Stimulated activated CD4-positive, alpha-beta T cell treated with anti-CD3 and anti-CD28 coated beads, Interleukin-4, amount 100 ng/mL, for 4 hours (primary cell): ENCODE results near the gene P3H4.
A peak's percentile ranks its signal among the peaks of the same experiment; 100 is the strongest.
"Not testable (repeated sequence)": the region's sequence is repeated elsewhere in the genome, so short reads cannot be mapped to it uniquely, and the experiment has no call there.

Experiments
- DNase-seq, 2 experiments: peaks; one replicate each; pipeline ENCODE4 v3.0.0-alpha.2; 2020

Gene P3H4

DNA sequence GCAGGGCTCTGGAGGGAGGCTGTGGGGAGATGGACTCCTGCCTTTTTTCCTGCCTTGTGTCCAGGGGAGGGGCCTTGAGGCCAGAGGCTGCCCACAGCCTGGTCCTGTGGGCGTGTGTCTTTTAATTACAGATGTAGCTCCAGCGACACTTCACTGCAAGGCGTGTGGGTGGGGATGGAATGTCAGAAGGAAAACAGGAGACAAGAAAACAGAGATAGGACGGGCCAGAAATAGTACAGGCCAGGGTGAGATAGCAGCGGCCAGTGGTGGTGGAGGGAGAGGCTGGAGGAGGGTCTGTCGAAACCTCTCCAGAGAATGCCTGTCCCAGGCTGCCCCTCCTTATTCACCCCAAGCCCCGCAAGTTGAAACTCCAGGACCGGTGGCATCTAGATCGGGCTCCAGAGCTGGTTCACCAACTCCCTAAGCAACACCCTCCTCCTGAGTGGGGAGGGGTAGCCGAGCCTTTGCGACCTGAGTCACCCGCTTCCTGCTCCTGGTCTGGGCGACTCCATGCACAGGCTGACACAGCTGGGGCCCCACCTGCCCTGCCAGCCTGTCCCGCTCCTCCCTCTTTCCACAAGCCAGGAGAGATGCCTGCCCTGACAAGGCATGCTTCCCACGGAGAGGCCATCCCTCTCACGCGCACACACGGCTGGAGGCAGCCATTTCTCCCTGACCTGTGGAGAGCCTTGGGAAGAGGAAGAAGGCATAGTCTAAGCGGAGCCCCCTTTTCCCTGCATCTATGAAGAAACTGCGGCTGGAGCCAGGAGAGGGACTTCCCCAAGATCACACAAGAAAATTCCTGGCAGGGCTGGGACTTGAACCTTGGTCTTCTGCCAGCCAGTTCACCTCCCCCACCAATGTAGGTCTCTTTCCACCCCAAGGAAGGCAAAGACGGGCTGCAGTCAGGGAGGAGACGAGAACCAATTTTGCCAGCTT lies 18.6 kb downstream of the P3H4 start:
- DNase-seq: no peak

- no peak for DNase-seq
Measured at GRCh38 chr17:41787021-41787418, 24.7 kb downstream of the P3H4 start.

- peak; percentile 81 to 86 for DNase-seq
Measured at GRCh38 chr17:41786227-41787020, 25.3 kb downstream of the P3H4 start, which contains the start of gene JUP. TSS of gene JUP (minus strand) at chr17:41786711. CDS start at chr17:41771854, 14,857 bp downstream.

DNA sequence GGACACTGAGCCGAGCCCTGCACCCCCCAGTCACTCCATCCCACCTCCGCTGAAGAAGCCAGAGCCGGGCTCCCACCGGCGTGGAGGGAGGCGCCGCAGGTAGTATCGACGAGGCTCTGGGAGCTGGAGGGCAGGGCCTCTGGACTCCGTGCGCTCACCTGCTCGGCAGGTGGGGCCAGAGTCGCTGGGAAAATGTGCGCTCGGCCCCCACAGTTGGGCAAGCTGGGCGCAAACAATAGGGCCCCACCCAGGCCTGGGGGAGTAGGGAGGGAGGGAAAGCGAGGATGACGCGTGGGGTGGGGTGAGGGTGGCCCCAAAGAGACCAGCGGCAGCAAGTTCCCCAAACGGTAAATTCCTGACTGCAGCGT lies 25.9 kb downstream of the P3H4 start:
- no peak for DNase-seq

DNA sequence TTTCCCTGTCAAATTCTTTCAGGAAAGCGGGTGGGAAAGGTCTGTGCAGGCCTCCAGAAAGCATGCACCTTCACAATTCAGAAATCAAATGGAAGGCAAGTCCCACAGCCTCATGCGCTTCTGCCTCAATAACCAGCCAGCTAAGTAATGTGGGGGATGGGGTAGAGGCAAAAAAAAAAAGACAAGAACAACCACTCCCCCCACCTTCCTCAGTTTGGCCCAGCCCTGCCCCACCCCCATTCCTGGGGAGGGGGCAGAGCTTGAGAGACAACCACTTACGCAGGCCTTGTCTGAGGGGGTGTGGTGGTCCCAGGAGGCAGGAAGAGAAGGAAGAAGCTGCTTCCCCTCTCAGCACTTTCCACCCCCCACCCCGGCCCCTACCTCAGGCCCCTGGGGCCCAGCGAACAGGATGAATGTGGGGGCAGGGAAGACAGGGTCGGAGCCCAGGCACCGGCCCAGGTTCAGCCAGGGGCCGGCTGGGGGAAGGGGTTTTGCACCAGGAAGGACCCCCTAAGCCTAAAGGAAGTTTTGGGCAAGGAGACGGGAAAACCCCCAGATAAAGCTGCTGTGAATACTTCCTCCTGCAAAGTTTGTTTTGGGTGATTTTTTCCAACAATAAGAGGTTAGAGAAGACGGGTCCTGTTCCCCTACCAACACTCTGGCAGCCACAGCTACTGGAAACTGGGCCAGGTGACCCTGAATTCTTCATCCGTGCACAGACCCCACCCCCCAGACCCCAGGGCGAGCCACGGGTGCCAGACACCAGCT lies 26.5 kb downstream of the P3H4 start:
- no peak for DNase-seq

DNA sequence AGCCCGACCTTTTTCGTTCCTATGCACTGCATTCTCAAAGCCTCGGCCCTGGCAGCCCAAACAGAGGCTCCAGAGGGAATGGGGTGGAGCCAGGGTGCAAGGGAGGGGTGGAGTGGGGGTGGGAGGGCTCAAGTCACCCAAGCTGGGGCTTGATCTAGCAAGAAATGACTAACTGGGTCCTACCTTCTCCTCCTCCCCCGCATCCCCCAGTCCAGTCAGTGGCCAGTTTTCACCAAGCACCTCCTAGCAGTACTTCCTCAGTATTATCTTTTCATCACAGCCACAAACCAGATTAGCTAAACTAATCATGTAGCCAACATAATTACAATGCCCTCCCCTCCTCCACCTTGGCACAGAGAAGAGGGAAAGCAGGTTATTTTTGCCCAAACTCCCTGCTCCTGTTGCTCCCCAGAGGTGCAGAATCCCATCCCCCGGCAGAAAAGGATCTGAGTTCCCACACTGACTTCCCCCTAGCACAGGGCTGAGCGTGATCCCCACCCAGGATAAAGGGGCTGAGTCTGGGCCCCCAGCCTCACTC lies 27.5 kb downstream of the P3H4 start:
- DNase-seq: no peak

DNA sequence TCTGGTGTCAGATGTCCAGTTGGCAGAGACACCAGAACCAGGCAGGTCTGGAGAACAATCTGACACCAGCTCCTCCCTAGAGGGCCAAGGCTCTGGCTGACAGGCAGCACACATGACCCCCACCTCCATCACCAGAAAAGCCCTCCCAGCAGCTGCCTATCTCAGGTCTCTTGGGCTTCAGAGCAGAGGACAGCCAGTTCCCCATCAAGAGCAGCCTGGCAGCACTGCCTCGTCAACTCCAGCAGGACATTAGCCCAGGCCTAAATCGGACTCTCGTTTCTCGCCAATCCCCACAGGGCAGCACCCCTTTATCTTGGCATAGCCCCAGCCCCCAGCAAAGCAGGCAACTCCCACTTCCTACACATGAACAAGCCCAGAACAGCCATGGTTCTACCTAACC lies 29.6 kb downstream of the P3H4 start:
- no peak for DNase-seq

DNA sequence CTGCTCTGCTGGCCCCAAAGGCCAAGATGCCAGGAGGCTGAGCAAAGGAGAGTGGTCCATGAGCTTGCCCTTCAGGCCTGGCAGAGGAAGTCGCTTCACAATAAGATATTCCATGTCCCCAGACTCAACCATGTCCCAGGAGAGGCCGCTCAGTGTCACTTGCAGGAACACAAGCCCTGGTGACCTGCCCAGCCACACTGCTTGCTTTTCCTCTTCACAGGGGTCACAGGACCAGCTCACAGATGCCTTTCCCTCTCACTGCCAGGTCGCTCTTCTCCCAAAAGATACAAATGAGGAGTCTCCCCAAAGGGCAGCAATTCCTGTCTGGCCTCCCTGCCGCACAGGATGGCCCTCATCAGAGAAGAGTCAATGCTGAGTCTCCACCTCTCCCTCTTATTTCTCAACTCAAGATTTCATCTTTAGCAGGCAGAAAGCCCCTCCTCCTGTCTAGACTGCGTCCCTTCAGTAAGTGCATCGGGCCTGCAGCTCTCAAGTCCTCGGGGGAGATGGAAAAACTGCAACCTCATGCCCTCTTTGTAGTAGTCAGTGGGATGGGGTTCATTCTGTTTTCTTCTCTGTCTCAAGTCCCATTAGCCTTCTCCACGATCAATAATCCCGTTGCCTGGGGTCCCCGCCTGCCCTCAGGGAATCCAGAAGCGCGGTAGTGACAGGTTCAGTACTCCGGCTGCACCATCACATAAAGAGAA lies 30.2 kb downstream of the P3H4 start:
- no peak for DNase-seq

DNA sequence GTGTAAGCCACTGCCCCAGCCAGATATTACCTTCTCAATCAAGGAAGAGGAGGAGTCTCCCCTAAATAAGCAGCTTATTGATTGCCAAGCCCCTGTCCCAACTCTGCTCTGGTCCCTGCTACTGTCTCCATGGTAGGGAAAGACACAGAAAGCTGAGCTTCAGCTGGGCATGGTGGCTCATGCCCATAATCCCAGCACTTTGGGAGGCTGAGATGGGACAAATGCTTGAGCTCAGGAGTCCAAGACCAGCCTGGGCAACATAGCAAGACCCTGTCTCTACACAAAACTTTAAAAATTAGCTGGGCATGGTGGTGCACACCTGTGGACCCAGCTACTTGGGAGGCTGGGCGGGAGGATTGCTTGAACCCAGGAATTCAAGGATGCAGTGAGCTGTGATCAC lies 31.8 kb downstream of the P3H4 start:
- no peak for DNase-seq

DNA sequence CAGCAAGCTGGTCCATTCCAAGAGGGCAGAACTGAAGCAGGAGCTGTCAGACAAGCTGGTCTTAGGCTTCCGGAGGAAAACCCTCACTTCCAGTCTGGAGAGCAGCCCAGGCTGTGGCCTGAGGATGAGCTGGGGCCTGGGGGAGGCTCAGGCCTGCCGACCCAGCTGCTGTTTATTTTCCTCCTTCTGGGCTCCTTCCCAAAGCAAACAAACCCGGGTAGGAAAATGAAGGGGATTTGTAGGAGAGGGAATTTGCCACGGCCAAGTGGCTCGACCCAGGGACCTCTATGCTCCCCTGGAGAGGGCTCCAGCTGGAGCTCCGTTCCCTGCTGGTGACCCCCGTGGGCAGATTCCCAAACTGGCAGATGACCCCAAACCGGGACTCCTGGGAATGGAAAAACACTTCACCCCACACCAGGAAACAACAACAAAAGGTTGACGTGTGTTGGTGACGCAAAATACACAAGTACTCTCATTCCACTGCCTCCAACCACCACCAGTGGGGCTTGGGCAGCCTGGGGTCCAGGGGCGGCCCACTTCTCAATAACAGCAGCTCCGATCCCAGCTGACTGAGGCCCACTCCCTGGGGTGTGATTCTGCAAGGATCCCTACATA lies 34.1 kb downstream of the P3H4 start:
- no peak for DNase-seq

GRCh38 chr17:41777157-41777573 lies 34.6 kb downstream of the P3H4 start:
- DNase-seq: no peak

DNA sequence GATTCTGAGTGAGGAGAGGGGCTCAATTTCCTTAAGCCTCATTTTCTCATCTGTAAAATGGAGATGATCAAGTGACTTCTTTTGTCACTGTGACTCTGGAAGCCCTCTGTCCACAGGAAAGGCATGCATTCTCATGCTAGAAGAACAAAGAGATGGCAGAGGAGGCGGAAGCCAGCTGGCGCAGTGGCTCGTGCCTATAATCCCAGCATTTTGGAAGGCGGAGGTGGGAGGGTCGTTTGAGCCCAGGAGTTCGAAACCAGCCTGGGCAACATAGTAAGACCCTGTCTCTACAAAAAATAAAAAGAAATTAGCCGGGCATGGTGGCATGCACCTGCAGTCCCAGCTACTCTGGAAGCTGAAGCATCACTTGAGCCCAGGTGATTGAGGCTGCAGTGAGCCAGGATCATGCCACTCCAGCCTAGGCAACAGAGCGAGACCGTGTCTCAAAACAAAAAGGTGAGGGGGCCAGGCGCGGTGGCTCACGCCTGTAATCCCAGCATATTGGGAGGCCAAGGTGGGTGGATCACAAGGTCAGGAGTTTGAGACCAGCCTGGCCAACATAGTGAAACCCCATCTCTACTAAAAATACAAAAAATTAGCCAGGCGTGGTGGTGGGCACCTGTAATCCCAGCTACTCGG lies 35.4 kb downstream of the P3H4 start:
- DNase-seq: not testable (repeated sequence)

- DNase-seq: no peak
Measured at GRCh38 chr17:41775394-41776226, 36.1 kb downstream of the P3H4 start.

- DNase-seq: no peak
Measured at GRCh38 chr17:41773731-41774193, 38.0 kb downstream of the P3H4 start.

GRCh38 chr17:41773190-41773588 lies 38.6 kb downstream of the P3H4 start:
- no peak for DNase-seq

- DNase-seq: no peak
Measured at GRCh38 chr17:41772586-41773189, 39.1 kb downstream of the P3H4 start.

DNA sequence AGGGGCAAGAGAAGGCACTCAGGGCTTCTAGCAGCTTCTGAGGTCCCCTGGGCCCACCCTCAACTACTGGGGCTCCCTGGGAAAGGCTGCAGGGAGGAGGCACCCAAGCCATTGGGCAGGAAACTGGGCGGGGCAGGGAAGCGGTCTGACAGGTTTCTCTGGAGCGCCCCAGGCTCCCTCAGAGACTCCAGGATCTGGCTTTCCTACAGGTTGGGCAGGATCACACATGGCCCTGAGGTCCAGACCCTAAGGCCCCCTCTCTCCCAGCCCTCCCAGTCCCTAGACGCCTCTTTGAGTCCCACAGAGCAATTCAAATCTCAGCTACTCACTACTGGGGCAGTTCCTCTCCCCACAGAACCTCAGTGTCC lies 39.5 kb downstream of the P3H4 start:
- no peak for DNase-seq

DNA sequence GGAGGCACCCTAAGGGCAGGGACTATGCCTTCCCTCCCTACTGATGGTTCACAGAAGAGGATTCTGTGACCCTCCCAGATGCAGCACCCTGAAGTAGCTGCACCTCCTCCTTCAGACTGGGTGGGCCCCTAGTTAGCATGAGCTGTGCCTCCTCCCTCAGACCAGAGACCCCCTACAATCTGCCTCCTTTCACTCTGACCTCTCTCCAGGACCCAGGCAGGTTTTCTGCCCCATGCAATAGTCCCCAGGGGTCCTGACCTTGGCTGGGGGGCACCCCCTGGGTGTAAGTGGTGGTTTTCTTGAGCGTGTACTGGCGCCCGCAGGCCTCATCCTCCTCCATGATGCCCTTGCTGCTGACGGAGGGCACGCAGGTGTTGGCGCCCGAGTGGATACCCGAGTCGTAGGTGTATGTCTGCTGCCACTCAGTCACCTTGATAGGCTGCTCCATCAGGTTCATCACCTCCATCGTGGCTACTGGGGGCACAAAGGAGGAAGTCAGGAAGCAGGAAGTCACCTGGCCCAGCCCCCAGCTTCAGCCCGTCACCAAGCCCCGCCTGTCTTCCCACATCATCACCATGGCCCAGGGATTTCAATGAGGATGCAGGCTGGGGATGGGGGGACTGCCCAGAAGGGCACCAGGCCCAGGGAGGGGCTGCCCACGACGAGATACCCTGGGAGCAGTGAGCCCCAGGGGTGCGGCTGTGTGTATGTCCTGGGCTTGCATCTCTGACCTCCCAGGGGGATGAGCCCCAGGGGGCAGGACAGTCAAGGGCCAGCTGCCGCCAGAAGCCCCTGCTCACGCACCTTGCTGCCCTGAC lies 40.2 kb downstream of the P3H4 start:
- DNase-seq: no peak

DNA sequence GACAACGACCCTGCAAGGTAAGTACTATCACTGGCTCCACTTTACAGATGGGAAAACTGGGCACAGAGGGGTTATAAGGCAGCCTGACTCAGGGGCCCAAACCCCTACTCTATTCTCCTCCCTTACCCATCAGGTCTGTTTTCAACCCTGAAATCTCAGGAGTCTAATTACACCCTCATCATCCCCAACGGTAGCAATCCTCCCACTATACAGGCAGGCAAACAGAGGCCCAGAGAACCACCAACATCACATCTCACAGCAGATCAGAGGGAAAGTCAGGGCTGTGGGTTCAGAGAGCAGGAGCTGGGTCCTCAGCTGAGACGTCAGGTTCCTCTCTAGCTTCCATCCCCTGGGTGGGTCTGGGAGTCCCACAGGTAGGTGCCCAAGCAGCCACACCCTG lies 41.8 kb downstream of the P3H4 start:
- no peak for DNase-seq
